ENCODE results near the gene TSHZ2.

Gene TSHZ2

GRCh38 chr20:53222932-53223331 is 250.8 kb downstream of the TSHZ2 start:
- in situ Hi-C loops (cut with MboI; ENCODE audit: low sequenced_read_pairs) = no loop called here

DNA sequence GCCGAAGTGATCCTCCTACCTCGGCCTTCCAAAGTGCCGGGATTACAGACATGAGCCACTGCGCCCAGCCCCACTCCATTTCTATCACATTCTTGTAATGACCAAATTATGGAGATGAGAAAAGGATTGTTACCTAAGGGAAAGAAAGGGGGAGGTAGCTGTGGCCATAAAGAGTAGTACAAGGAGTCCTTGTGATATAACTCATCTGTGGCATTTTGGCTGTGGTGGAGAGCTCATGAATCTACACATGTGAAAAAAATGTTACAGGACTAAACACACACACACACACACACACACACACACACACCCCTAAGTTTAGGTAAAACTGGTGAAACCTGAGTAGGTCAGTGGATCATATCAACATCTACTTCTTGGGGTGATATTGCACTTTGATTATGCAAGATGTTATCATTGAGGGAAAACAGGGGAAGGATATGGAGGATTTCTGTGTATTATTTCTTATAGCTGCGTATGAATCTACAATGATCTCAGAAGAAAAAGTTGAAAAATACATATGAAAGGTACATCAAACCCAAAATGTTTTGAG is 251.5 kb downstream of the TSHZ2 start:
- in situ Hi-C loops (cut with MboI; ENCODE audit: low sequenced_read_pairs) = no loop called here

- in situ Hi-C loops (cut with MboI; ENCODE audit: low sequenced_read_pairs) = no loop called here
Measured at GRCh38 chr20:53224851-53225250, 252.7 kb downstream of the TSHZ2 start.

DNA sequence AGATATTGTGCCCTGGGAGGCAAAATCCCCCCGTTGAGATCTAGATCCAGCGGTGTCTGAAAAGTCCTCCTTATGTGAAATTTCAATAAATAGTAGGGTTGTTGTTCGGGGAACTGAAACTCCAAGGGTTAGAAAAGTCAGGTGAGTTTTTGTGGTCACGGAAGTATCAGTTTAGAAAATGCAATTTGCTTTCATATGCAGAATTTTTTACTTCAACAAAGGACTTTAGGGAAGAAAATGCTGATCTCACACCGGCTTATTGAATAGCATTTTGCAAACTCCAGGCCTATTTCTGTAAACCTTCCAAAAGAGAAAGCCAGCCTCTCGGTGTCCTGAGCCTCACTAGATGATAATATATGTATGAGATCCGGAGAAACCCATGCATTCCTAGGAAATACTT is 254.7 kb downstream of the TSHZ2 start:
- in situ Hi-C loops (cut with MboI; ENCODE audit: low sequenced_read_pairs) = no loop called here

- in situ Hi-C loops (cut with MboI; ENCODE audit: low sequenced_read_pairs) = no loop called here
Measured at GRCh38 chr20:53227523-53227922, 255.4 kb downstream of the TSHZ2 start.

DNA sequence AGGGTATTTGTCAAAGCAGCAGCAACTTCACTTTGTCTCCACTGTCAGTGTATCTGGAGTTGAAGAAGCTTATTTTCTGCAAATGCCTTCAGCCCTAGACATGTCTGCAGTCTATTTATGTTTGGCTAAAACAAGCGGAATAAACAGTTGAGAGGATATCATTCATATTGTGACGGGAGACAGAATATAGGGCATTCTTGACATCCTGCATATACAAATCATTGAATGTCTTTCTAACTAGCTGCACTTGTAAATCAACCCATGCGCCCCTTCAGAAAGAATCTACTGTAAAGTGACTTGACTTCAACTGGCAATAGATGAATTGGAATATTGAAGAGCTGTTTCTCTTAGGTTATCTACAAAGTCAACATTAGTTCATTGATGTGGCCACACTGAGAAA is 258.9 kb downstream of the TSHZ2 start:
- in situ Hi-C loops (cut with MboI; ENCODE audit: low sequenced_read_pairs) = no loop called here

DNA sequence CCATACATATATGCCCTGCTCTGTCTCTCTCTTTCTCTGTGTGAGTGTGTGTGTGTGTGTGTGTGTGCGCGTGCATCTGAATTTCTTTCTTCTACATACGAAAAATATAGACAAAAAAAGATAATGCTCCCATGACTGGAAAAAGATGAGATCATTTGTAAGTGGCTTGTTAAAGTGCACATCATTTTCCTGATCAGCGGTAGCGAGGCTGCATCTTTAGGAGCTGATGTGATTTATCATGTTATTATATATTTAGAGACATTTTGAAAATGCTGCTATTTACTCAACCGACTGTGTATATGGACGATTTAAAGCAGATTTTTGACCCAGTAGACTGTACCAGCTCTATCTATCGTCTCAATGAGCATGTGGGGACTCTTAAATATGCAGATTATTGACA is 265.3 kb downstream of the TSHZ2 start:
- in situ Hi-C loops (cut with MboI; ENCODE audit: low sequenced_read_pairs) = no loop called here

DNA sequence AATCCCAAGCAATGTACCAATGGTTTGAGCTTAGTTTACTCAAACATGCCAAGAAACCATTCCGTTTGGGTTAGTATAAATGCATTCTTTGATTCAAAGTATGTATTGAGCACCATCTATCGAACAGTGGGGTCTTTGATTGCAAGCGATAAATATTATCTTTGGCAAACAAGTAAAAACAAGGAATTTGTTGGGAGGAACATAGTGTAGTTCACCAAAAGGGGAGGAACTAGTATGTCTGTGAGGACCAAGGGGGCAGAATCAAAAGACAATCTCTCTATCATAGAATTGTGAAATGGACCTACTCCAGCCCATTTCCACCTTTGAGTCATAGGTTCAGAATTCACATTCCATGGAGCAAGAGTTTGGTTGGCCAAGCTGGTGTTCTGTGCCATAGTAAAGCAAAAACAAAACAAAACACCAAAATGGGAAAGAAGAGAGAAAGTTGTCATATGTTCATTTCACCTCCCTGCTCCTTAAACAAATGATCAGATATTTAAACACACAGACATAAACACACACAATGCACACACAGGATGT is 266.0 kb downstream of the TSHZ2 start:
- in situ Hi-C loops (cut with MboI; ENCODE audit: low sequenced_read_pairs) = no loop called here

- in situ Hi-C loops (cut with MboI; ENCODE audit: low sequenced_read_pairs) = no loop called here
Measured at GRCh38 chr20:53243152-53243551, 271.0 kb downstream of the TSHZ2 start.

GRCh38 chr20:53244711-53245110 is 272.6 kb downstream of the TSHZ2 start:
- in situ Hi-C loops (cut with MboI; ENCODE audit: low sequenced_read_pairs) = no loop called here

GRCh38 chr20:53245574-53245973 is 273.4 kb downstream of the TSHZ2 start:
- in situ Hi-C loops (cut with MboI; ENCODE audit: low sequenced_read_pairs) = no loop called here

DNA sequence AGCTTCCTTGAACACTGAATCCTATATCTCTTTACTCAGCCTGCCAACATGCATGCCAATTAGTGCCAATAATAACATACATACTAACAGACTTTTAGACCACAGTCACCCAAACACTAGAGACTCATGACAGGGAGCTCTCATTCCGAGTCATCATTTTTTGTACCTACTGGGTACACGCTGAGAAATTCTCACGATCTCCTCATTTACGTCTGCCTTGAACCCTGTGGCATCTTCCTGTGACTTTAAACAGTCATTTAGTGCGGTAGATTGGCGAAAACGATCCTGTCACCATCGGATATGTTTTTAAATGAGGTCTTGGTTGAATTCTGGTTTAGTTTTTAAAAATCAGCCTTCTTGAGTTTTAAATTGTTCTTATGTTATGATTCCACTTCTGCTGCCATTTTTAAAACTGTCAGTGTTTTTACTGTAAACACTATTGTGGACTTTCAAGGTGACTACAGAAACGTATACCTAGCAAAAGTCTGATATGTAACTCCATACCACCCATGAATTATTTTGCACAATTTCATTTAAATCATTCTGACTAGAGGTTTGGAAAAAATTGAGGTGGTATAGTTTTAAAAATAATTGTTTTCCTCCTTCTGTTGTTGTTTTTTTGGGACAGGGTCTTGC is 275.4 kb downstream of the TSHZ2 start:
- in situ Hi-C loops (cut with MboI; ENCODE audit: low sequenced_read_pairs) = no loop called here

GRCh38 chr20:53250456-53250855 is 278.3 kb downstream of the TSHZ2 start:
- in situ Hi-C loops (cut with MboI; ENCODE audit: low sequenced_read_pairs) = no loop called here

DNA sequence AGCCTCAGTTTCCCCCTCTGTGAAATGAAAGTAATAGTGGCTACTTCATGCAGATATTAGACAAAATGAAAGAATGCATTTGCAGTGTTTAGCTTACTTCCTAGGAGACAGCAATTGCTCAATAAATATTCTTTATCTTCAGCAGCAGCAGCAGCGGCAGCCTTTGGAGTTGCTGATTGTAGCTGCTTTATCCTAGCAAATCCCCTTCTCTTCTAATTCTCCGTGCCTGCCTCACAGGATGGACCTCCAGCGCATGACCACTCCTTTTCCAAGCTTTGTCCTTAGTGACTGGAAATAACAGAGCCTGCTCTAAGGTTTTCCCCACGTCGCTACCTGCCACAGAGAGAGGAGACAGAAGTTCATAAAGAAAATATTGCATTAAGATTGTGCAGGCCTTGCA is 279.8 kb downstream of the TSHZ2 start:
- in situ Hi-C loops (cut with MboI; ENCODE audit: low sequenced_read_pairs) = no loop called here

DNA sequence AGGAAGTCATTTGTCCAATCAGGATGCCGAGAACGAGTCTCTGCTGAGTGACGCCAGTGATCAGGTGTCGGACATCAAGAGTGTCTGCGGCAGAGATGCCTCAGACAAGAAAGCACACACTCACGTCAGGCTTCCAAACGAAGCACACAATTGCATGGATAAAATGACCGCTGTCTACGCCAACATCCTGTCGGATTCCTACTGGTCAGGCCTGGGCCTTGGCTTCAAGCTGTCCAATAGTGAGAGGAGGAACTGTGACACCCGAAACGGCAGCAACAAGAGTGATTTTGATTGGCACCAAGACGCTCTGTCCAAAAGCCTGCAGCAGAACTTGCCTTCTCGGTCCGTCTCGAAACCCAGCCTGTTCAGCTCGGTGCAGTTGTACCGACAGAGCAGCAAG is 281.5 kb downstream of the TSHZ2 start:
- in situ Hi-C loops (cut with MboI; ENCODE audit: low sequenced_read_pairs) = no loop called here

DNA sequence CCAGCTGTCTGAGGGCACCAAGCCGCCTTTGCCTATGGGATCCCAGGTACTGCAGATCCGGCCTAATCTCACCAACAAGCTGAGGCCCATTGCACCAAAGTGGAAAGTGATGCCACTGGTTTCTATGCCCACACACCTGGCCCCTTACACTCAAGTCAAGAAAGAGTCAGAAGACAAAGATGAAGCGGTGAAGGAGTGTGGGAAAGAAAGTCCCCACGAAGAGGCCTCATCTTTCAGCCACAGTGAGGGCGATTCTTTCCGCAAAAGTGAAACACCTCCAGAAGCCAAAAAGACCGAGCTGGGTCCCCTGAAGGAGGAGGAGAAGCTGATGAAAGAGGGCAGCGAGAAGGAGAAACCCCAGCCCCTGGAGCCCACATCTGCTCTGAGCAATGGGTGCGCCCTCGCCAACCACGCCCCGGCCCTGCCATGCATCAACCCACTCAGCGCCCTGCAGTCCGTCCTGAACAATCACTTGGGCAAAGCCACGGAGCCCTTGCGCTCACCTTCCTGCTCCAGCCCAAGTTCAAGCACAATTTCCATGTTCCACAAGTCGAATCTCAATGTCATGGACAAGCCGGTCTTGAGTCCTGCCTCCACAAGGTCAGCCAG is 283.0 kb downstream of the TSHZ2 start:
- in situ Hi-C loops (cut with MboI; ENCODE audit: low sequenced_read_pairs) = no loop called here

DNA sequence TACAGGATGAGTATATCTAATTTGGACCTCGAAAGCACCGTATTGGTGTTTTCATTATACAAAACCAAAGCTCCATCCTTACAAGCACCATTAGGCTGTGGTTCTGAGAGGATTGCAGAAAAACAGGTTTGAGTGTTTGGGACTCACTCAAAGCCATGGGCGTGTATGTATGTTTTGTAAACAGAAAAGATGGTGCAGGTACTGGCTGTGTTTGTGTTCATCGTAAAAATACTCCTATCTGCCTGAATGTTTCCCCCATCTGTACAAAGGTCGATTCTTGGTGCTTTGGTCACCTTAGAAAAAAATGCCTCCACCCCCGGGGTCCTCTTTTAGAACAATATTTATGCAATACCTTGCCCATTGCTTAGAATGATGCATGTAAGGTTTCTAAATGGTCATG is 286.6 kb downstream of the TSHZ2 start:
- in situ Hi-C loops (cut with MboI; ENCODE audit: low sequenced_read_pairs) = no loop called here

GRCh38 chr20:53260168-53260567 is 288.0 kb downstream of the TSHZ2 start:
- in situ Hi-C loops (cut with MboI; ENCODE audit: low sequenced_read_pairs) = no loop called here

- in situ Hi-C loops (cut with MboI; ENCODE audit: low sequenced_read_pairs) = no loop called here
Measured at GRCh38 chr20:53260591-53260990, 288.4 kb downstream of the TSHZ2 start.

GRCh38 chr20:53262365-53262764 is 290.2 kb downstream of the TSHZ2 start:
- in situ Hi-C loops (cut with MboI; ENCODE audit: low sequenced_read_pairs) = no loop called here

- in situ Hi-C loops (cut with MboI; ENCODE audit: low sequenced_read_pairs) = no loop called here
Measured at GRCh38 chr20:53263554-53264438, 291.6 kb downstream of the TSHZ2 start.
